Heart left ventricle (tissue), 16 donors: ENCODE data around the gene IGFN1. TPM values are rescaled to one million over a fixed set of nuclear protein-coding genes. Genes with fewer than 3 reads are reported as not detected.

Experiments used
- ATAC-seq, 4 donors: fragments of 200-7000 bp; cut with Tn5 transposase; one replicate each; pipeline ENCODE4 v1.9.1; 2020 to 2022; ENCODE audit warnings: moderate library complexity in 4 of 4, mild to moderate bottlenecking in 3 of 4, moderate number of reproducible peaks in 1 of 4
- DNase-seq, 5 donors: peaks; one replicate each; pipeline ENCODE4 v3.0.0-alpha.2; 2020
- H3K27ac ChIP-seq, 12 donors: fragments of 200-600 bp; sonication (generic) in 4 of 12; one replicate each; pipeline versions ENCODE4 v1.5.0 to v1.8.0; 2016 to 2022; ENCODE audit warnings: mild to moderate bottlenecking in 2 of 12
- H3K27me3 ChIP-seq, 9 donors: fragments of 200-600 bp; sonication (generic) in 2 of 9; one replicate each; pipeline versions ENCODE4 v1.5.1 to v1.8.0; 2016 to 2022; ENCODE audit warnings: mild to moderate bottlenecking in 3 of 9
- H3K36me3 ChIP-seq, 9 donors: fragments of 200-600 bp; sonication (generic) in 2 of 9; one replicate each; pipeline versions ENCODE4 v1.5.0 to v1.8.0; 2018 to 2022; ENCODE audit warnings: mild to moderate bottlenecking in 2 of 9
- H3K4me1 ChIP-seq, 12 donors: fragments of 200-600 bp; sonication (generic) in 4 of 12; one replicate each; pipeline versions ENCODE4 v1.5.0 to v1.8.0; 2016 to 2022; ENCODE audit warnings: mild to moderate bottlenecking in 3 of 12
- H3K4me3 ChIP-seq, 12 donors: fragments of 200-600 bp; sonication (generic) in 4 of 12; one replicate each; pipeline versions ENCODE4 v1.5.0 to v1.8.0; 2017 to 2022; ENCODE audit warnings: mild to moderate bottlenecking in 9 of 12, moderate library complexity in 4 of 12
- H3K9me3 ChIP-seq, 12 donors: fragments of 200-600 bp; sonication (generic) in 4 of 12; one replicate each; pipeline versions ENCODE4 v1.5.0 to v1.8.0; 2016 to 2022; ENCODE audit warnings: mild to moderate bottlenecking in 1 of 12
- CTCF ChIP-seq, 12 donors: fragments of 200-600 bp; sonication (generic) in 4 of 12; IDR thresholded peaks; one replicate each; pipeline versions ENCODE4 v1.5.0 to v1.8.0; 2018 to 2022; ENCODE audit warnings: antibody characterized with exemption in 12 of 12, mild to moderate bottlenecking in 5 of 12
- POLR2A ChIP-seq, 2 donors: fragments of 450-650 bp; IDR thresholded peaks; one replicate each; pipeline ENCODE4 v1.6.1; 2017; ENCODE audit warnings: antibody characterized with exemption in 2 of 2, mild to moderate bottlenecking in 2 of 2, moderate library complexity in 2 of 2
- WGBS, 4 donors: extraction: QIAGEN DNeasy Blood & Tissue Kit in 2 of 4; methylation state at CpG; one replicate each; pipeline versions ENCODE4 v1.1.5 to v1.1.7; 2013 to 2018; 5-methylcytosine and 5-hydroxymethylcytosine counted together
- intact Hi-C, 10 donors: fragments of 100-400 bp; cut with DNase I; formaldehyde crosslinking; loops; one replicate each; pipeline versions ENCODE4 v1.11.1 to v1.14.2; 2022
- polyA plus RNA-seq, 2 donors: library from polyadenylated mRNA; stranded (reverse); fragments of 200-250 nt; gene quantifications; one replicate each; pipeline ENCODE4 v1.2.3, GENCODE V29; 2013
- total RNA-seq, 9 donors: library from RNA; depleted of rRNA in 2 of 9; stranded (reverse); fragments of >200 nt in 2 of 9; fragmentation: NEBNext Ultra II Directional in 3 of 9; extraction: Animal tissue kit (Norgen Biotek cat#: 25700) in 3 of 9; gene quantifications; one replicate each; pipeline versions ENCODE4 v1.1.0 to v1.2.4, GENCODE V29; 2016 to 2023
- donor health status: ischemic (EF 13 %, LVEDD 7.1; RV severe dilation, severe dysfunction).
- donor health status: healthy with polysubstance abuse.
- donor health status: DM: no; HTN: yes; CAD: no.
- donor health status: DM: no; HTN: no; CAD: no.
- donor health status: ischemic (EF 25% LVEDD 6.9; RV normal size, moderate dysfunction).
- donor health status: ischemic (EF 25% LVEDD 5.7; RV mildly dilated, moderate dysfunction).
- donor health status: healthy.
- donor health status: DM: yes; HTN: yes; CAD: no.
- donor health status: ischemic (EF 35%, LVEDD 5.7; RV mildly dilated, moderate dysfunction).
- donor health status: nonischemic (EF 11% LVEDD 7.7; RV severe dilation, severe dysfunction).
- donor health status: DM: yes; HTN: yes; CAD: no.
- donor health status: PGD.
- donor health status: ischemic (EF 29% LVEDD 5.4; RV normal size, mild dysfunction).
- donor health status: nonischemic (EF 23%, LVEDD 6.1; RV moderate dilation, normal function).

The IGFN1 gene
- total and polyA plus RNA-seq, 11 donors = 0.03 to 0.04 TPM; not detected in 9

DNA sequence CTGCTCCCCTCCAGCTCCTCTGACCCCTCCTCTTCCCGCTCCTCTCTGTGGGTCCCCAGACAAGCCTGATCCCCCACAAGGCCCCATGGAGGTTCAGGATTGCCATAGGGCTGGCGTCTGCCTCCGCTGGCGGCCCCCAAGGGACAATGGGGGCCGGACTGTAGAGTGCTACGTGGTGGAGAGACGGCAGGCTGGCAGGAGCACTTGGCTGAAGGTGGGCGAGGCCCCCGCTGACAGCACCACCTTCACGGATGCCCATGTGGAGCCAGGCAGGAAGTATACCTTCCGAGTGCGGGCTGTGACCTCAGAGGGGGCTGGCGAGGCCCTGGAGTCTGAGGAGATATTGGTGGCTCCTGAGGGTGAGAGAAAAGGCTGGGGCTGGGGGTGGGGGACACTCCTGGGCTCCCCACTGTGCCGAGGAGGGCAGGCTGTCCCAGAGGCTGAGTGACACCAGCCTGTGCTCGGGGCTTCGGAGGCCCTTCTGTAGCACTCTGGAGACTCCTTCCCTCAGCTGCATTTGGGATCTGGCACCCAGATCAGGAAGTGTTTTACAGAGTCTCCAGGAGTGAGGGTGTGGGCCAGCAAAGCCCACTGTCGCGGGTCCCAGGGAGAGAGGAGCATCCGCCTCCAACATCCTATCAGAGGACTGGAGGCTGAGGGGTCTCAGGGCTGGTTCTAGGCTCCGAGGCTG lies 25.9 kb downstream of the IGFN1 start:
- H3K4me3 ChIP-seq = no peak overlapping the region
- no peak overlapping the region for H3K27ac ChIP-seq
- H3K4me1 ChIP-seq = no peaks in the 10 kb centered on the region
- WGBS, 4 donors = 72 to 83% (median 80%) methylated on average over 14 to 20 of the region's 20 CpGs
- DNase-seq (no peak), ATAC-seq (no peak)
- no peaks in the 10 kb centered on the region for H3K9me3 ChIP-seq
- no peaks in the 10 kb centered on the region for H3K36me3 ChIP-seq
- intact Hi-C loops = no loop called here
- no peak for TF ChIP-seq POLR2A (IDR thresholded peaks at IDR 0.05)
- no peak for TF ChIP-seq CTCF (IDR thresholded peaks at IDR 0.05)
- peaks cover 0 to 7% (median 0%) of the 10 kb centered on the region in 9 donors for H3K27me3 ChIP-seq

- Histone ChIP-seq H3K4me3 (no peak overlapping the region), H3K9me3 (no peaks in the 10 kb centered on the region), H3K27ac (no peak overlapping the region), H3K27me3 (peaks cover 0 to 1% (median 0%) of the 10 kb centered on the region in 9 donors), H3K36me3 (no peaks in the 10 kb centered on the region), H3K4me1 (no peaks in the 10 kb centered on the region)
- ATAC-seq (no peak), DNase-seq (no peak)
- intact Hi-C loops = no loop called here
- 90 to 98% (median 92%) methylated on average over 11 to 14 of the region's 14 CpGs for WGBS, 4 donors
- TF ChIP-seq POLR2A (IDR thresholded peaks at IDR 0.05) (no peak), CTCF (IDR thresholded peaks at IDR 0.05) (no peak)
Measured at GRCh38 chr1:201217146-201217545, 26.5 kb downstream of the IGFN1 start.

- ATAC-seq (no peak), DNase-seq (no peak)
- no peak overlapping the region for H3K4me3 ChIP-seq
- intact Hi-C loops = no loop called here
- WGBS, 4 donors = 81 to 93% (median 84%) methylated on average over 3 of the region's 3 CpGs
- H3K27me3 ChIP-seq = no peaks in the 10 kb centered on the region
- TF ChIP-seq POLR2A (IDR thresholded peaks at IDR 0.05) (no peak), CTCF (IDR thresholded peaks at IDR 0.05) (no peak)
- H3K27ac ChIP-seq = no peak overlapping the region
- no peaks in the 10 kb centered on the region for H3K9me3 ChIP-seq
- H3K36me3 ChIP-seq = no peaks in the 10 kb centered on the region
- H3K4me1 ChIP-seq = no peaks in the 10 kb centered on the region
Measured at GRCh38 chr1:201217851-201218250, 27.2 kb downstream of the IGFN1 start.

- H3K36me3 ChIP-seq = no peaks in the 10 kb centered on the region
- no peaks in the 10 kb centered on the region for H3K4me1 ChIP-seq
- intact Hi-C loops = no loop called here
- H3K27ac ChIP-seq = no peak overlapping the region
- 87 to 92% (median 91%) methylated on average over 10 of the region's 10 CpGs for WGBS, 4 donors
- ATAC-seq (no peak), DNase-seq (no peak)
- TF ChIP-seq POLR2A (IDR thresholded peaks at IDR 0.05) (no peak), CTCF (IDR thresholded peaks at IDR 0.05) (no peak)
- no peaks in the 10 kb centered on the region for H3K27me3 ChIP-seq
- no peak overlapping the region for H3K4me3 ChIP-seq
- H3K9me3 ChIP-seq = no peaks in the 10 kb centered on the region
Measured at GRCh38 chr1:201218409-201218808, 27.8 kb downstream of the IGFN1 start.
